ENCODE measurements around the gene ROBO1. TPM values are rescaled to one million over a fixed set of nuclear protein-coding genes. Genes with fewer than 3 reads are reported as not detected.
"Not testable (repeated sequence)": the region's sequence is repeated elsewhere in the genome, so short reads cannot be mapped to it uniquely, and the experiment has no call there.

Gene ROBO1
- total and polyA plus RNA-seq, 2 of the 8 experiments (the other 6 are each of a cell fraction or from before 2014, with no cell fraction given): 51.4 to 91.0 TPM

GRCh38 chr3:79325833-79326383 is 441.9 kb downstream of the ROBO1 start:
- FAIRE-seq (peak; percentile 45), DNase-seq (ENCODE audit: low read depth in 1 of 2, low spot score in 2 of 2) (peak in 1 of 2 experiments; percentile 55)
- H3K23ac ChIP-seq (ENCODE audit: insufficient read length); CTCF ChIA-PET (ENCODE audit: partially characterized antibody); H3K56ac ChIP-seq (replicated peaks; ENCODE audit: insufficient read length, low read depth, low read length); H2BK20ac ChIP-seq (ENCODE audit: low read length); H3K79me2 ChIP-seq (ENCODE audit: control insufficient read depth in 1 of 2, insufficient read depth in 2 of 2, low read length in 2 of 2); POLR2A ChIA-PET (ENCODE audit: partially characterized antibody); H3K4ac ChIP-seq (replicated peaks; ENCODE audit: insufficient read length, low read depth, low read length); H4K20me1 ChIP-seq (replicated peaks in 1 of 2; ENCODE audit: control insufficient read depth in 1 of 2, insufficient read depth in 2 of 2, low read length in 2 of 2); H3K18ac ChIP-seq (ENCODE audit: extremely low read depth, low read length); H4K5ac ChIP-seq (ENCODE audit: insufficient read length, low read depth, low read length); H3K14ac ChIP-seq (ENCODE audit: insufficient read length); H2AFZ ChIP-seq (ENCODE audit: low read length); H4K91ac ChIP-seq (replicated peaks; ENCODE audit: insufficient read length, low read length); H2BK12ac ChIP-seq (ENCODE audit: low read depth, low read length); H3K79me1 ChIP-seq (ENCODE audit: low read depth, low read length); H2BK120ac ChIP-seq (replicated peaks; ENCODE audit: low read depth, low read length); H3K23me2 ChIP-seq (ENCODE audit: low read depth, low read length); H2BK15ac ChIP-seq (ENCODE audit: low read length); H4K8ac ChIP-seq (ENCODE audit: extremely low read depth, insufficient read depth, low read length); H3K27me3 ChIP-seq (replicated peaks in 1 of 4; ENCODE audit: control insufficient read depth in 3 of 4, extremely low read depth in 1 of 4, insufficient read depth in 3 of 4, low read length in 3 of 4); H3K36me3 ChIP-seq (ENCODE audit: control insufficient read depth in 2 of 4, insufficient read depth in 4 of 4, low read length in 3 of 4); H3K9me3 ChIP-seq (ENCODE audit: insufficient read depth in 2 of 2, low read depth in 1 of 2, low read length in 1 of 2); H2AK5ac ChIP-seq (ENCODE audit: low read depth, low read length); H2BK5ac ChIP-seq (ENCODE audit: low read depth, low read length); H3K9ac ChIP-seq (replicated peaks in 1 of 4; ENCODE audit: extremely low read depth in 1 of 4, low read depth in 3 of 4, low read length in 3 of 4): not testable (repeated sequence)
- H3K27ac ChIP-seq (ENCODE audit: low read depth, low read length): peak overlapping the region; percentile 70; the same call in 1 of the 2 replicates
- peak; percentile 31; the same call in 1 of the 2 replicates for TF ChIP-seq E2F6 (IDR thresholded peaks at IDR 0.05)
- TF ChIP-seq TBP (IDR thresholded peaks at IDR 0.05; ENCODE audit: low read depth, low read length): 0 out of 2 replicates have a peak, but pooled peaks have one; percentile 40
- peak; percentile 71 for TF ChIP-seq SP1 (IDR thresholded peaks at IDR 0.05; ENCODE audit: low read depth, low read length)
- peak in 1 of 2 experiments; percentile 66; a peak in 1 of 3 replicates for TF ChIP-seq EP300 (IDR thresholded peaks at IDR 0.05; ENCODE audit: borderline replicate concordance in 1 of 2, low read depth in 2 of 2, low read length in 2 of 2)
- peak; percentile 20 for TF ChIP-seq ASH2L (IDR thresholded peaks at IDR 0.05; ENCODE audit: low read length)
- WGBS, 2 experiments (ENCODE audit: extremely low coverage in 1 of 2, insufficient coverage in 1 of 2, insufficient read length in 1 of 2, insufficient replicate concordance in 2 of 2, low coverage in 1 of 2, low lambda C conversion rate in 2 of 2, missing lambda C conversion rate in 1 of 2): 3% methylated on average over 15 of the region's 15 CpGs; no CpG with 5 or more reads in 1 of the 2 experiments
- peaks cover 0 to 12% (median 6%) of the 10 kb centered on the region in 4 experiments; a peak in 5 of 7 replicates for H3K4me1 ChIP-seq (replicated peaks in 1 of 4; ENCODE audit: control insufficient read depth in 3 of 4, insufficient read depth in 4 of 4, low read length in 3 of 4)
- peak overlapping the region; percentile 39 to 56; a peak in 3 of 4 replicates for H3K4me2 ChIP-seq (ENCODE audit: insufficient read depth in 1 of 2, low read depth in 2 of 2, low read length in 2 of 2)
- H3K4me3 ChIP-seq (ENCODE audit: extremely low read depth in 1 of 4, insufficient read depth in 2 of 4, low read depth in 3 of 4, low read length in 4 of 4): peak overlapping the region in 1 of 4 experiments; percentile 48; a peak in 3 of 8 replicates
